ENCODE measurements around the gene MAMSTR. TPM values are rescaled to one million over a fixed set of nuclear protein-coding genes. Genes with fewer than 3 reads are reported as not detected.

Gene MAMSTR
- total and polyA plus RNA-seq, 2 experiments from 2014 or later: 0.22 to 2.7 TPM

DNA sequence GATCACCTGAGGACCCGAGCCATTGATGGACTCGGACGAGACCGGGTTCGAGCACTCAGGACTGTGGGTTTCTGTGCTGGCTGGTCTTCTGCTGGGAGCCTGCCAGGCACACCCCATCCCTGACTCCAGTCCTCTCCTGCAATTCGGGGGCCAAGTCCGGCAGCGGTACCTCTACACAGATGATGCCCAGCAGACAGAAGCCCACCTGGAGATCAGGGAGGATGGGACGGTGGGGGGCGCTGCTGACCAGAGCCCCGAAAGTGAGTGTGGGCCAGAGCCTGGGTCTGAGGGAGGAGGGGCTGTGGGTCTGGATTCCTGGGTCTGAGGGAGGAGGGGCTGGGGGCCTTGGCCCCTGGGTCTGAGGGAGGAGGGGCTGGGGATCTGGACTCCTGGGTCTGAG, 36.7 kb upstream of the MAMSTR start:
- Histone ChIP-seq H3K4me3 (no peak overlapping the region), H4K20me1 (ENCODE audit: insufficient read depth) (no peaks in the 10 kb centered on the region), H3K9me2 (ENCODE audit: insufficient read depth) (no peaks in the 10 kb centered on the region), H3K27ac (no peak overlapping the region), H3K4me2 (ENCODE audit: unreplicated experiment) (no peak overlapping the region), H3K79me2 (ENCODE audit: insufficient read depth) (no peaks in the 10 kb centered on the region), H3F3A (ENCODE audit: insufficient read depth) (no peaks in the 10 kb centered on the region), H3K9me3 (ENCODE audit: low read depth) (no peaks in the 10 kb centered on the region), H3K9ac (no peak overlapping the region), H3K27me3 (replicated peaks; ENCODE audit: insufficient read depth) (peaks cover 29% of the 10 kb centered on the region), H2AFZ (no peak overlapping the region), H3K36me3 (ENCODE audit: low read depth) (no peaks in the 10 kb centered on the region), H3K4me1 (ENCODE audit: insufficient read depth) (no peaks in the 10 kb centered on the region)
- TF ChIP-seq EZH2phosphoT487 (IDR thresholded peaks at IDR 0.05; ENCODE audit: insufficient read depth, low read depth) (no peak), EZH2 (IDR thresholded peaks at IDR 0.05; ENCODE audit: insufficient read depth, poor library complexity, severe bottlenecking) (no peak)
- in situ Hi-C loops (cut with MboI): no loop called here
- WGBS, 2 experiments (ENCODE audit: low coverage in 1 of 2, low lambda C conversion rate in 2 of 2, missing lambda C conversion rate in 2 of 2): 76 to 82% methylated on average over 11 of the region's 11 CpGs
- no peak for DNase-seq

DNA sequence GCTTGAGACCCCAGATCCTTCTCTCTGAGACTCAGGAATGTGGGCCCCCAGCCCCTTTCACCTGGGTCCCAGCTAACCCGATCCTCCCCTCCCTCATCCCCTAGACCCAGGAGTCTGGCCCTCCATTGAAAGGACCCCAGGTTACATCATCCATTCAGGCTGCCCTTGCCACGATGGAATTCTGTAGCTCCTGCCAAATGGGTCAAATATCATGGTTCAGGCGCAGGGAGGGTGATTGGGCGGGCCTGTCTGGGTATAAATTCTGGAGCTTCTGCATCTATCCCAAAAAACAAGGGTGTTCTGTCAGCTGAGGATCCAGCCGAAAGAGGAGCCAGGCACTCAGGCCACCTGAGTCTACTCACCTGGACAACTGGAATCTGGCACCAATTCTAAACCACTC, 36.3 kb upstream of the MAMSTR start:
- Histone ChIP-seq H3K9me2 (ENCODE audit: insufficient read depth) (no peaks in the 10 kb centered on the region), H3K27ac (no peak overlapping the region), H3K9me3 (ENCODE audit: low read depth) (no peaks in the 10 kb centered on the region), H3K4me1 (ENCODE audit: insufficient read depth) (no peaks in the 10 kb centered on the region), H3F3A (ENCODE audit: insufficient read depth) (no peaks in the 10 kb centered on the region), H3K4me3 (no peak overlapping the region), H3K79me2 (ENCODE audit: insufficient read depth) (no peaks in the 10 kb centered on the region), H3K36me3 (ENCODE audit: low read depth) (no peaks in the 10 kb centered on the region), H3K27me3 (replicated peaks; ENCODE audit: insufficient read depth) (peaks cover 30% of the 10 kb centered on the region), H2AFZ (no peak overlapping the region), H3K4me2 (ENCODE audit: unreplicated experiment) (no peak overlapping the region), H3K9ac (no peak overlapping the region), H4K20me1 (ENCODE audit: insufficient read depth) (no peaks in the 10 kb centered on the region)
- in situ Hi-C loops (cut with MboI): no loop called here
- TF ChIP-seq EZH2phosphoT487 (IDR thresholded peaks at IDR 0.05; ENCODE audit: insufficient read depth, low read depth): no peak
- TF ChIP-seq EZH2 (IDR thresholded peaks at IDR 0.05; ENCODE audit: insufficient read depth, poor library complexity, severe bottlenecking): no peak
- DNase-seq: no peak
- 53 to 59% methylated on average over 5 of the region's 5 CpGs for WGBS, 2 experiments (ENCODE audit: low coverage in 1 of 2, low lambda C conversion rate in 2 of 2, missing lambda C conversion rate in 2 of 2)

- 57 to 61% methylated on average over 4 of the region's 4 CpGs for WGBS, 2 experiments (ENCODE audit: low coverage in 1 of 2, low lambda C conversion rate in 2 of 2, missing lambda C conversion rate in 2 of 2)
- Histone ChIP-seq H3K9ac (no peak within 1 kb of the TSS), H3K4me1 (ENCODE audit: insufficient read depth) (no peaks in the 10 kb centered on the region), H3K27ac (no peak within 1 kb of the TSS), H3K4me2 (ENCODE audit: unreplicated experiment) (no peak within 1 kb of the TSS), H3K79me2 (ENCODE audit: insufficient read depth) (no peaks in the 10 kb centered on the region), H3K4me3 (no peak within 1 kb of the TSS), H4K20me1 (ENCODE audit: insufficient read depth) (no peaks in the 10 kb centered on the region), H3K9me3 (ENCODE audit: low read depth) (no peaks in the 10 kb centered on the region), H2AFZ (no peak within 1 kb of the TSS), H3K27me3 (replicated peaks; ENCODE audit: insufficient read depth) (peaks cover 26% of the 10 kb centered on the region), H3K36me3 (ENCODE audit: low read depth) (no peaks in the 10 kb centered on the region), H3F3A (ENCODE audit: insufficient read depth) (no peaks in the 10 kb centered on the region), H3K9me2 (ENCODE audit: insufficient read depth) (no peaks in the 10 kb centered on the region)
- no peak for DNase-seq
- in situ Hi-C loops (cut with MboI): no loop called here
- TF ChIP-seq EZH2phosphoT487 (IDR thresholded peaks at IDR 0.05; ENCODE audit: insufficient read depth, low read depth): no peak
- no peak for TF ChIP-seq EZH2 (IDR thresholded peaks at IDR 0.05; ENCODE audit: insufficient read depth, poor library complexity, severe bottlenecking)
Measured at GRCh38 chr19:48755084-48755641, 35.6 kb upstream of the MAMSTR start, which contains the start of gene FGF21. Gene FGF21, plus strand, starts transcription at chr19:48755524. Its CDS starts 713 bp downstream, at chr19:48756237.

- no peak within 1 kb of the TSS for H3K27ac ChIP-seq
- TF ChIP-seq EZH2phosphoT487 (IDR thresholded peaks at IDR 0.05; ENCODE audit: insufficient read depth, low read depth): no peak
- no peak for TF ChIP-seq EZH2 (IDR thresholded peaks at IDR 0.05; ENCODE audit: insufficient read depth, poor library complexity, severe bottlenecking)
- no peaks in the 10 kb centered on the region for H4K20me1 ChIP-seq (ENCODE audit: insufficient read depth)
Measured at GRCh38 chr19:48752496-48753365, 33.2 kb upstream of the MAMSTR start, which contains the start of gene FUT1. Gene FUT1, minus strand, starts transcription at chr19:48752641. Its CDS starts 1,360 bp downstream, at chr19:48751281.

More at GRCh38 chr19:48752496-48753365, 33.2 kb upstream of the MAMSTR start, which contains the start of gene FUT1:
- no peak within 1 kb of the TSS for H3K9ac ChIP-seq
- peak within 1 kb of the TSS; percentile 35 for H3K4me2 ChIP-seq (ENCODE audit: unreplicated experiment)
- H3K79me2 ChIP-seq (ENCODE audit: insufficient read depth): no peaks in the 10 kb centered on the region
- H3F3A ChIP-seq (ENCODE audit: insufficient read depth): no peaks in the 10 kb centered on the region
- peak within 1 kb of the TSS; percentile 37 for H3K4me3 ChIP-seq
- no peaks in the 10 kb centered on the region for H3K9me2 ChIP-seq (ENCODE audit: insufficient read depth)
- H3K4me1 ChIP-seq (ENCODE audit: insufficient read depth): no peaks in the 10 kb centered on the region
- no peaks in the 10 kb centered on the region for H3K36me3 ChIP-seq (ENCODE audit: low read depth)
- H3K9me3 ChIP-seq (ENCODE audit: low read depth): no peaks in the 10 kb centered on the region
- in situ Hi-C loops (cut with MboI): no loop called here
- H3K27me3 ChIP-seq (replicated peaks; ENCODE audit: insufficient read depth): peaks cover 30% of the 10 kb centered on the region
- DNase-seq: peak; percentile 39
- 9% methylated on average over 57 to 63 of the region's 73 CpGs for WGBS, 2 experiments (ENCODE audit: low coverage in 1 of 2, low lambda C conversion rate in 2 of 2, missing lambda C conversion rate in 2 of 2)
- no peak within 1 kb of the TSS for H2AFZ ChIP-seq

All from GM23248 (cell line).